NCI-H2081 treated with DMSO at 0.1 percent for 48 hours (cell line): ENCODE measurements around the gene MAL.
"Not testable (repeated sequence)": the region's sequence is repeated elsewhere in the genome, so short reads cannot be mapped to it uniquely, and the experiment has no call there.

Source experiments
- DNase-seq: peaks from one replicate; lab custom pipeline; 2025; lab: John Stamatoyannopoulos, UW

MAL gene

GRCh38 chr2:95032868-95033603, 7.5 kb downstream of the MAL start:
- no peak for DNase-seq

- no peak for DNase-seq
Observed at GRCh38 chr2:95034221-95034620, 8.7 kb downstream of the MAL start.

- no peak for DNase-seq
Observed at GRCh38 chr2:95034818-95035217, 9.3 kb downstream of the MAL start.

- DNase-seq: no peak
Observed at GRCh38 chr2:95036596-95037383, 11.3 kb downstream of the MAL start.

- no peak for DNase-seq
Observed at GRCh38 chr2:95037384-95037839, 11.9 kb downstream of the MAL start.

GRCh38 chr2:95037841-95038585, 12.5 kb downstream of the MAL start:
- not testable (repeated sequence) for DNase-seq

GRCh38 chr2:95038635-95039298, 13.3 kb downstream of the MAL start:
- no peak for DNase-seq

- DNase-seq: no peak
Observed at GRCh38 chr2:95039363-95039762, 13.9 kb downstream of the MAL start.

GRCh38 chr2:95039978-95040377, 14.5 kb downstream of the MAL start:
- no peak for DNase-seq

GRCh38 chr2:95040426-95040825, 14.9 kb downstream of the MAL start:
- DNase-seq: no peak

GRCh38 chr2:95041060-95041823, 15.7 kb downstream of the MAL start:
- DNase-seq: no peak

GRCh38 chr2:95041824-95042442, 16.4 kb downstream of the MAL start:
- no peak for DNase-seq

GRCh38 chr2:95042472-95043271, 17.2 kb downstream of the MAL start:
- DNase-seq: no peak

GRCh38 chr2:95043300-95044093, 18.0 kb downstream of the MAL start:
- no peak for DNase-seq

- no peak for DNase-seq
Observed at GRCh38 chr2:95044601-95045000, 19.1 kb downstream of the MAL start.

GRCh38 chr2:95046371-95047112, 21.0 kb downstream of the MAL start:
- no peak for DNase-seq

- no peak for DNase-seq
Observed at GRCh38 chr2:95047629-95048510, 22.4 kb downstream of the MAL start.
